ENCODE data around the gene RPS16.
A peak's percentile ranks its signal among the peaks of the same experiment; 100 is the strongest.

The RPS16 gene

GRCh38 chr19:39412100-39412866 is 23.5 kb downstream of the RPS16 start, which contains the start of gene PLEKHG2:
TSS of gene PLEKHG2 (plus strand) at chr19:39412669. CDS start at chr19:39414087, 1,418 bp downstream.
- DNase-seq (ENCODE audit: low read depth, low spot score) = peak; percentile 97
- TF ChIP-seq SUZ12 (IDR thresholded peaks at IDR 0.05; ENCODE audit: extremely low read depth, insufficient read depth, insufficient read length) (no peak), YY1 (IDR thresholded peaks at IDR 0.05; ENCODE audit: insufficient read depth, insufficient read length) (no peak), ZNF274 (IDR thresholded peaks at IDR 0.05; ENCODE audit: low read depth, low read length) (no peak)
- Histone ChIP-seq H3K27me3 (ENCODE audit: insufficient read depth, insufficient read length) (no peaks in the 10 kb centered on the region), H3K36me3 (ENCODE audit: insufficient read depth, insufficient read length, low read length) (peaks cover 36% of the 10 kb centered on the region), H3K4me1 (ENCODE audit: insufficient read depth, insufficient read length) (peaks cover 20% of the 10 kb centered on the region), H3K4me3 (ENCODE audit: insufficient read length, low read depth) (peak within 1 kb of the TSS; percentile 88), H3K9me3 (ENCODE audit: insufficient read depth, low read length) (no peaks in the 10 kb centered on the region), H3K9ac (ENCODE audit: insufficient read length, low read depth) (peak within 1 kb of the TSS; percentile 87)

- no peaks in the 10 kb centered on the region for H3K9me3 ChIP-seq (ENCODE audit: insufficient read depth, low read length)
- H3K36me3 ChIP-seq (ENCODE audit: insufficient read depth, insufficient read length, low read length) = peaks cover 31% of the 10 kb centered on the region
- no peaks in the 10 kb centered on the region for H3K27me3 ChIP-seq (ENCODE audit: insufficient read depth, insufficient read length)
- peaks cover 20% of the 10 kb centered on the region for H3K4me1 ChIP-seq (ENCODE audit: insufficient read depth, insufficient read length)
- H3K4me3 ChIP-seq (ENCODE audit: insufficient read length, low read depth) = peak overlapping the region; percentile 28
- H3K9ac ChIP-seq (ENCODE audit: insufficient read length, low read depth) = peak overlapping the region; percentile 62
- DNase-seq (ENCODE audit: low read depth, low spot score) = no peak
- TF ChIP-seq SUZ12 (IDR thresholded peaks at IDR 0.05; ENCODE audit: extremely low read depth, insufficient read depth, insufficient read length) (no peak), ZNF274 (IDR thresholded peaks at IDR 0.05; ENCODE audit: low read depth, low read length) (no peak), YY1 (IDR thresholded peaks at IDR 0.05; ENCODE audit: insufficient read depth, insufficient read length) (no peak)
Measured at GRCh38 chr19:39411832-39412099, 24.0 kb downstream of the RPS16 start.

DNA sequence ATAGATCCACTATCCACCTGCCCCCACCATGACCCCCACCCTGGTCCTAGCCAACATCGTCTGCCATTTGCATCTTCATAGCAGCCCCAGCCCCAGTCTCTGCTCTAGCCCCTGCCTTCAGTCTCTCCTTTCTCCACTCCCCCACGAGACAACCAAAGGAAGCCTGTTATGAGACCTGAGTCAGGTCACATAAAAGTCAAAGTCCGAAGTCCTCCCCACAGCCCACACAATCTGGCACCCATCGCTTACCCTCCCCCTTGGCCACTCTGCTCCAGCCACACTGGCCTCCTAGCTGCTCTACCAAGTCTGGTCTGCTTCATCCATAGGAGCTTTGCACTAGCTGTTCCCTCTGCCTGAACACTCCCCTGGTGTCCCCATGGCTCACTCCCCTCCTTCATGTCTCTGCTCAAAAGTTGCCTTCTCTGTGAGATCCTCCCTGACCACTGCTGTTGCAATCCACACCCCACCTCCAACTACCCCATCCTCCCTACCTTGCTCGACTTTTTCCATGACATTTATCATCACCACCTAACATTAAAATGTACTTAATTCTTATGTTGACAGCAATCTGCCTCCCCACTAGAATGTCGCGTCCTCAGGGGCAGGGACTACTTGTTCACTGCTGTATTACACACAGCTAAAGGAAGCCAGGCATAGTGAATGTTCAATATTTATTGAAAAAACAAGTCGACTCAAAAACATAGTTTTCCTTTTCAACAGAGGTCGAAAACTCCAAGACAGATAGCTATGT is 24.5 kb downstream of the RPS16 start:
- TF ChIP-seq SUZ12 (IDR thresholded peaks at IDR 0.05; ENCODE audit: extremely low read depth, insufficient read depth, insufficient read length) (no peak), YY1 (IDR thresholded peaks at IDR 0.05; ENCODE audit: insufficient read depth, insufficient read length) (no peak), ZNF274 (IDR thresholded peaks at IDR 0.05; ENCODE audit: low read depth, low read length) (no peak)
- no peaks in the 10 kb centered on the region for H3K9me3 ChIP-seq (ENCODE audit: insufficient read depth, low read length)
- DNase-seq (ENCODE audit: low read depth, low spot score) = no peak

DNA sequence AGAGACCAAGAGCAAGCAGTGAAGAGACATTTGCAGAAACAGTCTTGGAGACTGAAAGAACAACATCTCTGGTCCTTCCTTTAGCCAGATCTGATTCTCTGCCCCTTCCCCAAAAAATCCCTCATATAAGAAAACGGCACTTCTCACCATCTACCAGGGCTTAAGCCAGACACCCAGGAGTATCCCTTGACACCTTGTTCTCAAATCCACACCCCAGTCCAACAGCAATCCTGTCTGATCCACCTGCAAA is 25.0 kb downstream of the RPS16 start:
- H3K4me1 ChIP-seq (ENCODE audit: insufficient read depth, insufficient read length) = peaks cover 18% of the 10 kb centered on the region

More for the DNA sequence above, 24.5 kb downstream of the RPS16 start:
- no peaks in the 10 kb centered on the region for H3K27me3 ChIP-seq (ENCODE audit: insufficient read depth, insufficient read length)
- no peak overlapping the region for H3K4me3 ChIP-seq (ENCODE audit: insufficient read length, low read depth)
- peaks cover 18% of the 10 kb centered on the region for H3K4me1 ChIP-seq (ENCODE audit: insufficient read depth, insufficient read length)
- H3K9ac ChIP-seq (ENCODE audit: insufficient read length, low read depth) = no peak overlapping the region
- peaks cover 27% of the 10 kb centered on the region for H3K36me3 ChIP-seq (ENCODE audit: insufficient read depth, insufficient read length, low read length)

GRCh38 chr19:39410017-39410830 is 25.5 kb downstream of the RPS16 start:
- no peaks in the 10 kb centered on the region for H3K9me3 ChIP-seq (ENCODE audit: insufficient read depth, low read length)
- H3K9ac ChIP-seq (ENCODE audit: insufficient read length, low read depth) = peak overlapping the region; percentile 85
- peaks cover 18% of the 10 kb centered on the region for H3K4me1 ChIP-seq (ENCODE audit: insufficient read depth, insufficient read length)
- no peak for DNase-seq (ENCODE audit: low read depth, low spot score)
- TF ChIP-seq YY1 (IDR thresholded peaks at IDR 0.05; ENCODE audit: insufficient read depth, insufficient read length) = no peak
- TF ChIP-seq SUZ12 (IDR thresholded peaks at IDR 0.05; ENCODE audit: extremely low read depth, insufficient read depth, insufficient read length) = no peak
- no peak for TF ChIP-seq ZNF274 (IDR thresholded peaks at IDR 0.05; ENCODE audit: low read depth, low read length)
- peak overlapping the region; percentile 56 for H3K4me3 ChIP-seq (ENCODE audit: insufficient read length, low read depth)
- peaks cover 17% of the 10 kb centered on the region for H3K36me3 ChIP-seq (ENCODE audit: insufficient read depth, insufficient read length, low read length)
- no peaks in the 10 kb centered on the region for H3K27me3 ChIP-seq (ENCODE audit: insufficient read depth, insufficient read length)

More for the DNA sequence above, 25.0 kb downstream of the RPS16 start:
- no peak overlapping the region for H3K9ac ChIP-seq (ENCODE audit: insufficient read length, low read depth)
- no peak for DNase-seq (ENCODE audit: low read depth, low spot score)
- no peaks in the 10 kb centered on the region for H3K9me3 ChIP-seq (ENCODE audit: insufficient read depth, low read length)
- H3K27me3 ChIP-seq (ENCODE audit: insufficient read depth, insufficient read length) = no peaks in the 10 kb centered on the region
- H3K36me3 ChIP-seq (ENCODE audit: insufficient read depth, insufficient read length, low read length) = peaks cover 22% of the 10 kb centered on the region
- no peak overlapping the region for H3K4me3 ChIP-seq (ENCODE audit: insufficient read length, low read depth)
- TF ChIP-seq YY1 (IDR thresholded peaks at IDR 0.05; ENCODE audit: insufficient read depth, insufficient read length) (no peak), ZNF274 (IDR thresholded peaks at IDR 0.05; ENCODE audit: low read depth, low read length) (no peak), SUZ12 (IDR thresholded peaks at IDR 0.05; ENCODE audit: extremely low read depth, insufficient read depth, insufficient read length) (no peak)

DNA sequence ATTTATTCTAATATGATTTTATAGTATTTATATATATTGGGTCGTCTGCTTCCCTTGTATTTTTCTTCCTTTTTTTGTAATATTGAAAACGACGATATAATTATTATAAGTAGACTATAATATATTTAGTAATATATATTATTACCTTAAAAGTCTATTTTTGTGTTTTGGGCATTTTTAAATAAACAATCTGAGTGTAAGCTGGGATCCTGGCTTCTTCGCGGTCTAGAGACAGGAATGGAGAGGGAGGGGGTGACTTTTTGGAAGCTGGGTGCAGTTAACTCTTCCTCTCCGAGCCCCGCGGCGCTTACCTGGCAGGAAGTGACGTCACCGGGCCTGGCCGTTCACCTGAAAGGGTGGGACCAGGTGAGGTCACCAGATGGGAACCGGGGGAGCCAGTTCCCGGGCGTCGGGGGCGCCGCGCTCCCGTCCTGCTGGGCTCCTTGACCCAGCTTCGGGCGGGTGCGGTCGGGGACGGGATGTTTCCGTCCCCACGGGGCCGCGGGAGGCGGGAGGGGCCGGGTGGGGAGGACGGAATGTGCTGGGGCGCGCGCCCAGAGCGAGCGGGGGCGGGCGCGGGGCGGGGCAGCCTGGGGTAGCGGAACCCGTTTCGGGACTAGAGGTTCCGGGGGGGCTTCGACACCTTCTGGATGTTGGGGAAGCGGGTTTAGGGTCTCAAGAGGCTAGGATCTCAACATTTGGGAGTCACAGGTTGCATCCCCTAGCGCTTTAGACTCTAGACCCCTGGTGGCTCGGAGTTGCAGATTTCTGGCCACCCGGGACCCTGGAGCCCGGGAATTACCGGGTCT is 26.3 kb downstream of the RPS16 start:
- Histone ChIP-seq H3K36me3 (ENCODE audit: insufficient read depth, insufficient read length, low read length) (peaks cover 10% of the 10 kb centered on the region), H3K9ac (ENCODE audit: insufficient read length, low read depth) (peak overlapping the region; percentile 85), H3K4me3 (ENCODE audit: insufficient read length, low read depth) (peak overlapping the region; percentile 56), H3K9me3 (ENCODE audit: insufficient read depth, low read length) (no peaks in the 10 kb centered on the region), H3K27me3 (ENCODE audit: insufficient read depth, insufficient read length) (no peaks in the 10 kb centered on the region), H3K4me1 (ENCODE audit: insufficient read depth, insufficient read length) (peaks cover 12% of the 10 kb centered on the region)
- TF ChIP-seq YY1 (IDR thresholded peaks at IDR 0.05; ENCODE audit: insufficient read depth, insufficient read length) (no peak), SUZ12 (IDR thresholded peaks at IDR 0.05; ENCODE audit: extremely low read depth, insufficient read depth, insufficient read length) (no peak), ZNF274 (IDR thresholded peaks at IDR 0.05; ENCODE audit: low read depth, low read length) (no peak)
- DNase-seq (ENCODE audit: low read depth, low spot score) = no peak
